OCI-LY7 (cell line): Measurements from ENCODE around the gene ABHD12.

Experiments
- CTCF ChIP-seq: fragments of 200-600 bp; sonication (generic); conservative IDR thresholded peaks from 2 replicates; pipeline ENCODE4 v1.5.1; 2014; ENCODE audit warnings: mild to moderate bottlenecking, antibody characterized with exemption, low read length, moderate library complexity, mixed read lengths
- EZH2phosphoT487 ChIP-seq: fragments of 200-600 bp; sonication (generic); IDR thresholded peaks from 2 replicates; pipeline ENCODE4 v1.6.1; 2018; ENCODE audit warnings: low read depth, borderline replicate concordance, mild to moderate bottlenecking, mixed run types, antibody characterized with exemption, low read length, moderate library complexity, mixed read lengths

DNA sequence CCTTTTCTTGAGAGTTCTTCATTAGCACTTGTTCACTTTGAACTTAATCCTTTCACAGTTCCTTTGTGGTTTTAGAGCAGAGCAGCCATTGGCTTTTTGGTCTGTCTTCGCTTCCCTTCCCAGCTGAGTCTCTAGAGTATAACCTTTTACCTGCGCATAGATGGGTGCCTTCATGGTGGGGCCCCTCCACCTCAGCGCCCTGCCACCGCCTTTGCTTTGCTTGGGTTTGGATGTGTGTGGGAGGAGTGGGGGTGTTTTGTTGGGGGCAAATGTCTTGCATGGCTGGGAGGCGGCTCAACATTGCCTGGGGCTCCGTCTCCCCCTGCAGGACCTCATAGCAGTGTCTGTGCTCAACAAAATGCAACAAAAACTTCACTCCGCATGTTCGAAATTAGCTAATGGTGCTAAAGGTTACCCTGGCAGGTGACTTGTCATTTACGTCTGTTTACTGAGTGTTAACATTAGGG lies 130.8 kb downstream of the ABHD12 start:
- no peak for TF ChIP-seq CTCF
- no peak for TF ChIP-seq EZH2phosphoT487
